ENCODE measurements around the gene JAML. TPM values are rescaled to one million over a fixed set of nuclear protein-coding genes. Genes with fewer than 3 reads are reported as not detected.

The JAML gene
- total RNA-seq, 1 donor, result not detected

GRCh38 chr11:118215262-118215661, 9.5 kb downstream of the JAML start:
- TF ChIP-seq, protein P1, sequence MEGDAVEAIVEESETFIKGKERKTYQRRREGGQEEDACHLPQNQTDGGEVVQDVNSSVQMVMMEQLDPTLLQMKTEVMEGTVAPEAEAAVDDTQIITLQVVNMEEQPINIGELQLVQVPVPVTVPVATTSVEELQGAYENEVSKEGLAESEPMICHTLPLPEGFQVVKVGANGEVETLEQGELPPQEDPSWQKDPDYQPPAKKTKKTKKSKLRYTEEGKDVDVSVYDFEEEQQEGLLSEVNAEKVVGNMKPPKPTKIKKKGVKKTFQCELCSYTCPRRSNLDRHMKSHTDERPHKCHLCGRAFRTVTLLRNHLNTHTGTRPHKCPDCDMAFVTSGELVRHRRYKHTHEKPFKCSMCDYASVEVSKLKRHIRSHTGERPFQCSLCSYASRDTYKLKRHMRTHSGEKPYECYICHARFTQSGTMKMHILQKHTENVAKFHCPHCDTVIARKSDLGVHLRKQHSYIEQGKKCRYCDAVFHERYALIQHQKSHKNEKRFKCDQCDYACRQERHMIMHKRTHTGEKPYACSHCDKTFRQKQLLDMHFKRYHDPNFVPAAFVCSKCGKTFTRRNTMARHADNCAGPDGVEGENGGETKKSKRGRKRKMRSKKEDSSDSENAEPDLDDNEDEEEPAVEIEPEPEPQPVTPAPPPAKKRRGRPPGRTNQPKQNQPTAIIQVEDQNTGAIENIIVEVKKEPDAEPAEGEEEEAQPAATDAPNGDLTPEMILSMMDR (IDR thresholded peaks at IDR 0.05; ENCODE audit: insufficient read depth, low read depth, low read length), result no peak
- H3K4me3 ChIP-seq (ENCODE audit: low read depth, low read length), result no peak overlapping the region
- no peak for DNase-seq (ENCODE audit: low read depth)

- H3K4me3 ChIP-seq (ENCODE audit: low read depth, low read length), result no peak overlapping the region
- DNase-seq (ENCODE audit: low read depth), result no peak
- TF ChIP-seq, protein P1 (IDR thresholded peaks at IDR 0.05; ENCODE audit: insufficient read depth, low read depth, low read length), result no peak
These were observed 10.4 kb downstream of the JAML start for GRCh38 chr11:118214210-118214914.

DNA sequence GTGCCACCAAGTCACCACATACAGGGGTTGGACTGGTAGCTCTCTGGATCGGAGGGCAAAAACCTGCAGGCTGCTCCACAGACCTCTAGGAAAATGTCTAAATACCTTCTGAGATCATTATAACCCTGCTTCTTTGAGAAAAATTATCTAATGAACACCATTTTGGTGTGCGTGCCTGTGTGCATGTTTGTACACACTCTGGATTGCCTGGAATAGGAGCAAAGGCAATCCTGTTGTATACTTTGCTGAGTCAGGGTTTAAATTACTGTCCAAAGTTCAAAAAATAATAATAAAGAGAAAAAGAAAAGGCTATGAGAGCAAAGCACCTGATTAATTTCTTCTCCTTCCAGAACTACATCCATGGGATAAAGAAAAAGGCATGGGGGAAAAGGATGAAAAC, 11.0 kb downstream of the JAML start:
- H3K4me3 ChIP-seq (ENCODE audit: low read depth, low read length), result no peak overlapping the region
- no peak for DNase-seq (ENCODE audit: low read depth)
- TF ChIP-seq, protein P1 (IDR thresholded peaks at IDR 0.05; ENCODE audit: insufficient read depth, low read depth, low read length), result no peak

DNA sequence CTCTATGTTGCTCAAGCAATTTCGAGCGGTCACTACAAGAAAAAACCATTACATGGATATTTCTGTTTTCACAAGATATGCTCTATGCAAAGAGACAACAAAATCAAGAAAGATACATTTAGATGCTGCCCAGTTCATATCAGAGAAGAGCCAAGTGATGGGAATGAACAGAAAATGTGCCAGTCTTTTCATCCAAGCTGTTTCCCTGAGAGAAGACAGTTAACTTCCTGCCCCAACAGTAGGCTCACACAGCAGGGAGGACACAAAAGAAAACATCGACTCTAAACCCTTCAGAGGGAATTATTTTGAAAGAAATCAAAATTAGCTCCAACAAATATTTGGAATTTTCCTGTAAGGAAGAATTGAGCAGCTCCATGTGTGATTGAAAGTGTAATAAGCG, 11.6 kb downstream of the JAML start:
- no peak for DNase-seq (ENCODE audit: low read depth)
- TF ChIP-seq, protein P1 (IDR thresholded peaks at IDR 0.05; ENCODE audit: insufficient read depth, low read depth, low read length), result no peak
- H3K4me3 ChIP-seq (ENCODE audit: low read depth, low read length), result no peak overlapping the region

DNA sequence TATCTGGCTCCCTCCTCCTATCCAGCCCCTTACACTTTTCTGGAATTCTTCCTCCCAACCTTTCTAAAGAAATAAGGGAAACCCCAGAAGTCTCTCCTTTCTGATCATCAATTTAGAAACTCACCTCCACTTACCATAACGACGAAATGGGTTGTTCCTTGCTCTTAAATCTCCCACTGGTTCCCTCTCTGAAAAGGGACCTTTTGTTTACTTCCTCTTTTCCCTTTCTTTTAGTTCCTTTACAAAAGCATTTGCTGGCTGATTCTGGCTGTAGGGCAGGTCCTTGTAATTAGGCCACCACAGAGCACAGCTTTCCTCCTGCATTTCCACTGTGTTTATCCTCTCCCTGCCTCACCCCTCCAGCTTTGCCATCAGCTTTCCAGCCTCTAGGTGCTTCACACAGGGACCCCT, 12.0 kb downstream of the JAML start:
- no peak for DNase-seq (ENCODE audit: low read depth)
- H3K4me3 ChIP-seq (ENCODE audit: low read depth, low read length), result no peak overlapping the region
- TF ChIP-seq, protein P1 (IDR thresholded peaks at IDR 0.05; ENCODE audit: insufficient read depth, low read depth, low read length), result no peak

DNA sequence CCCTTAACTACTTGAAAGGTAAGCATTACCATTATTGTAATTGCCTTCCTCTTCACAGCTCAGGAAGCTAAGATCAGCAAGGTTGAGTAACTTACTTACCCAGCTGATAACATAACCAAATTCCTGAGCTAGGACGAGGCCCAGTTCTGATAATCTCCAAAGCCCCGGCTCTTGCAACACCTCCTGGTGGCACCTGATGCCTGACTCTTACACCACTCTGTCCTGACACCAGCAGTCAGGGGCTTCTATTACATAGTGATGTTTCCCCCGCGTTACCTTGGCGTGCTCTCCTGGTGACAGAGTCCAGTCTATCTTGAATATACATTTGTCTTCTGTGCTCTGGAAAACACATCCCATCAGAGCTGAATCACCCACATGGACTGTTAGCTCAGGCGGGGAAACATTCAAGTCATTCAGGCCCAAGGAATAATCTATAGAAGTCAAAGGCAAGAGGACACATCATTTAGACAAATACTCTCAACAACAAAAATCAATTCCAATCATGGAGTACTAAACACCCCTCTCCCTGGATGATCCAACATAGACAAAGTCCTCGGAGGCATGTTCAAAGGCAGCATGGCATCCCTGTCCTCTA, 12.6 kb downstream of the JAML start:
- H3K4me3 ChIP-seq (ENCODE audit: low read depth, low read length), result no peak overlapping the region
- DNase-seq (ENCODE audit: low read depth), result no peak
- TF ChIP-seq, protein P1 (IDR thresholded peaks at IDR 0.05; ENCODE audit: insufficient read depth, low read depth, low read length), result no peak

Measured in fibroblast of villous mesenchyme (primary cell).